Fibroblast of peridontal ligament (primary cell): Measurements from ENCODE around the gene CARD18.

Source experiments
- DNase-seq: peaks from one replicate; pipeline ENCODE4 v3.0.0-alpha.2; 2010; ENCODE audit errors: extremely low read depth

Gene CARD18

GRCh38 chr11:105139669-105140068, at the start of gene CARD18:
Gene CARD18, minus strand, starts transcription at chr11:105139769. Its CDS starts 43 bp downstream, at chr11:105139726.
- no peak for DNase-seq

GRCh38 chr11:105183987-105184386, 44.4 kb upstream of the CARD18 start:
- DNase-seq: no peak

- no peak for DNase-seq
These were observed 43.9 kb upstream of the CARD18 start for GRCh38 chr11:105183426-105183825.

GRCh38 chr11:105181521-105181920, 42.0 kb upstream of the CARD18 start:
- DNase-seq: peak; percentile 48

GRCh38 chr11:105181100-105181499, 41.5 kb upstream of the CARD18 start:
- peak; percentile 52 for DNase-seq

GRCh38 chr11:105179542-105180278, 40.1 kb upstream of the CARD18 start:
- no peak for DNase-seq

GRCh38 chr11:105177658-105178057, 38.1 kb upstream of the CARD18 start:
- peak; percentile 97 for DNase-seq

GRCh38 chr11:105168457-105168856, 28.9 kb upstream of the CARD18 start:
- no peak for DNase-seq

- no peak for DNase-seq
These were observed 27.7 kb upstream of the CARD18 start for GRCh38 chr11:105167244-105167643.

- no peak for DNase-seq
These were observed 24.6 kb upstream of the CARD18 start for GRCh38 chr11:105164208-105164607.

GRCh38 chr11:105162506-105162905, 22.9 kb upstream of the CARD18 start:
- DNase-seq: no peak

- DNase-seq: no peak
These were observed 18.9 kb upstream of the CARD18 start for GRCh38 chr11:105158436-105158835.

GRCh38 chr11:105156720-105157119, 17.2 kb upstream of the CARD18 start:
- DNase-seq: no peak

- no peak for DNase-seq
These were observed 16.7 kb upstream of the CARD18 start for GRCh38 chr11:105156231-105156630.

- no peak for DNase-seq
These were observed 16.1 kb upstream of the CARD18 start for GRCh38 chr11:105155679-105156078.

- DNase-seq: no peak
These were observed 13.8 kb upstream of the CARD18 start for GRCh38 chr11:105153392-105153791.

GRCh38 chr11:105152560-105152959, 13.0 kb upstream of the CARD18 start:
- no peak for DNase-seq

GRCh38 chr11:105152021-105152512, 12.5 kb upstream of the CARD18 start:
- DNase-seq: peak; percentile 52

- DNase-seq: no peak
These were observed 9.9 kb upstream of the CARD18 start for GRCh38 chr11:105149477-105149876.

- peak; percentile 21 for DNase-seq
These were observed 8.7 kb upstream of the CARD18 start for GRCh38 chr11:105148241-105148640.

- peak; percentile 92 for DNase-seq
These were observed 5.3 kb upstream of the CARD18 start for GRCh38 chr11:105144887-105145286.

GRCh38 chr11:105142167-105142566, 2.6 kb upstream of the CARD18 start:
- DNase-seq: no peak

GRCh38 chr11:105137286-105137685, 2.3 kb downstream of the CARD18 start:
- DNase-seq: no peak

- DNase-seq: no peak
These were observed 3.7 kb downstream of the CARD18 start for GRCh38 chr11:105135883-105136282.
